GM06990 (cell line): Measurements from ENCODE around the gene ANGPTL4.

ENCODE experiments used
- DNase-seq: peaks from one replicate; pipeline ENCODE4 v3.0.0-alpha.2; 2011; ENCODE audit not compliant: insufficient read length; ENCODE audit errors: extremely low read depth
- H3K27me3 ChIP-seq: replicated peaks from 2 replicates; pipeline ENCODE4 v1.6.0; 2011; ENCODE audit warnings: low read length; ENCODE audit not compliant: control insufficient read depth, insufficient read depth
- H3K36me3 ChIP-seq: 2 replicates; pipeline ENCODE4 v1.5.1; 2011; ENCODE audit warnings: low read length; ENCODE audit not compliant: control insufficient read depth, insufficient read depth
- H3K4me3 ChIP-seq: replicated peaks from 2 replicates; pipeline ENCODE4 v1.5.1; 2011; ENCODE audit warnings: low read depth, mild to moderate bottlenecking, control low read depth, low read length
- CTCF ChIP-seq: IDR thresholded peaks from 2 replicates; pipeline ENCODE4 v1.5.1; 2011; ENCODE audit warnings: low read length, control low read depth, mild to moderate bottlenecking, inconsistent platforms; ENCODE audit not compliant: insufficient read depth, poor library complexity, severe bottlenecking

The ANGPTL4 gene

DNA sequence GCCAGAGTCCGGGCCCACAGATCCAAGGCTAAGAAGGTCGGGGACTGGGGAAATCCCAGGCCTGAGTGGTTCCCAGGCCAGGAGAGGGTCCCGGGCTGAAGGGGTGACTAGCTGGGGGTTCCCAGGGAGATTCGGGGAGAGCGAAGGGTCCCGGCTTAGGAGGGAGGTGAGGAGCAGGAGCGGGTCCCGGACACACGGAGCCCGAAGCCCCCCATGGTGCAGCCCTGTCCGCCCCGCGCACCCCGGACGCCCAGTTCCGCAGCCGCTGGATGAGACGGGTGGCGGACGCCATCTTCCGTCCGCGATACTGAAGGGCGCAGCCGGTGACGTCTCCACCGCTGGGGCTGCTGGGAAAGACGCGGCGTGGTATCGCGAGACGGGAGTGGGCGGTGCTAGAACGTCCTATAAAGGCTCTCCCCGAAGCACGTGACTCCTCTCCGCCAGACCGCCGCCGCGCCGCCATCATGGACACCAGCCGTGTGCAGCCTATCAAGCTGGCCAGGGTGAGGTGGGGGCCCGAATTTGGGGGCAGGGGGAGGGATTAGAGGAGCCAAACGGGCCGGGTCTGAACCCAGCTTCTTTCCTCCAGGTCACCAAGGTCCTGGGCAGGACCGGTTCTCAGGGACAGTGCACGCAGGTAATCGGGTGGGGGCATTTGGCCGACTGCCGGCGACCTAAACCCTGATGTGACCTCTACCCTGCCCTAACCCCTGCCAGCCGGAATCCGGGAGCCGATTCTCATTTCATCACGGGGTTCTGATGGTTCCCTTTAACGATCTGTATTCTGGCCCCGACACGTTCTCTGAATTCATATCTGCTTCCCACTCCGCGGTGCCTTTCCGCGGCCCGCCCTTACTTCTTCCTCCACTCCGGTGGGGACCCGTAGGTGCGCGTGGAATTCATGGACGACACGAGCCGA is 42.6 kb upstream of the ANGPTL4 start, which contains the start of the genes NDUFA7 and RPS28:
Gene NDUFA7, minus strand, starts transcription at position 309 of the 919 bp plus-strand sequence. Its CDS starts 17 bp downstream, at position 292.
Gene RPS28, plus strand, starts transcription at position 430 of the 919 bp plus-strand sequence. Its CDS starts 35 bp downstream, at position 465.
- H3K27me3 ChIP-seq = no peaks in the 10 kb centered on the region
- peak; percentile 33 for TF ChIP-seq CTCF
- peak; percentile 96 for DNase-seq
- peak within 1 kb of the TSS; percentile 94 for H3K4me3 ChIP-seq
- H3K36me3 ChIP-seq = peaks cover 12% of the 10 kb centered on the region

DNA sequence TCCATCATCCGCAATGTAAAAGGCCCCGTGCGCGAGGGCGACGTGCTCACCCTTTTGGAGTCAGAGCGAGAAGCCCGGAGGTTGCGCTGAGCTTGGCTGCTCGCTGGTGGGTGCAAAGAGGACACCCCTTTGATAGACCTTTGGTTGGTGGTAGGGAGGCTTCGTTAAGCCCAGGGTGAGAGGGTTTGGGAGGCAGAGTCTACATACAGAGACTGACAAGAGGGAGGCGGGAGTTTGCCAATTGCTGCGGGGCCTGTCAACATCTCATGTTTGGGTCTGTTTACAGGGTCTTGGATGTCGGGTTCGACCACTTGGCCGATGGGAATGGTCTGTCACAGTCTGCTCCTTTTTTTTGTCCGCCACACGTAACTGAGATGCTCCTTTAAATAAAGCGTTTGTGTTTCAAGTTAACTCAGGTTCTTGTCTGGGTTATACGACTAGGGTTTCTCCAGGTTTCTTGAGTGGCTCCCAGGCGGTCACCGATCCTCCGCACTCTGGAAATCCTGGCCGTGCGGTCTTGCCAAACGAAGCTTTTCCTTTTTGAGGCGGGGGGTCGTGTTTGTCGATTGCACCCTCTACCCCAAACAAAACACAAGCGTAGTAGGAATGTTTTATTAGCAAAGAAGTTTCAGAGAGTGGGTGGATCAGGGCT is 41.8 kb upstream of the ANGPTL4 start:
- DNase-seq = no peak
- TF ChIP-seq CTCF = no peak
- peak overlapping the region; percentile 94 for H3K4me3 ChIP-seq
- no peaks in the 10 kb centered on the region; the same call in 1 of the 2 replicates for H3K27me3 ChIP-seq
- peaks cover 12% of the 10 kb centered on the region for H3K36me3 ChIP-seq

DNA sequence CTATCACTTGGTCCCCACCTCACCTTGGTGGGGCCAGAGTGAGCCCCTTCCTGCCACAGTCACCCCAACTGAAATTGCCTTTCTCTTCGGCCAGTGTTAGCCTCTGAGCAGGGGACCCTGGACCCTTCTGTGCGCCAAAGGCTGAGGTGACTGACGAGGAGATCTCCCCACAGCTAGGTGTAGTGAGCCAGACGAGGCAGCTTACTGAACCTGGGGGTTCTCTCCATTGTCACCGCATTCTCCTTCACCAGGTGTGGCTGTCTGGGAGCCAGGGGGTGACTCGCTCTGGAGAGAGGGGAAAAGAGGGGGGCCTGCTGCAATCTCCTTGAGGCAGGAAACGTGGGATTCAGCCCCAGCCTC is 41.3 kb upstream of the ANGPTL4 start:
- no peak for TF ChIP-seq CTCF
- peaks cover 12% of the 10 kb centered on the region for H3K36me3 ChIP-seq
- no peak for DNase-seq
- peak overlapping the region; percentile 94 for H3K4me3 ChIP-seq
- H3K27me3 ChIP-seq = no peaks in the 10 kb centered on the region; the same call in 1 of the 2 replicates

GRCh38 chr19:8323781-8324185 is 40.2 kb upstream of the ANGPTL4 start:
- no peak overlapping the region for H3K4me3 ChIP-seq
- no peak for TF ChIP-seq CTCF
- H3K36me3 ChIP-seq = peaks cover 12% of the 10 kb centered on the region
- no peak for DNase-seq
- no peaks in the 10 kb centered on the region; the same call in 1 of the 2 replicates for H3K27me3 ChIP-seq

DNA sequence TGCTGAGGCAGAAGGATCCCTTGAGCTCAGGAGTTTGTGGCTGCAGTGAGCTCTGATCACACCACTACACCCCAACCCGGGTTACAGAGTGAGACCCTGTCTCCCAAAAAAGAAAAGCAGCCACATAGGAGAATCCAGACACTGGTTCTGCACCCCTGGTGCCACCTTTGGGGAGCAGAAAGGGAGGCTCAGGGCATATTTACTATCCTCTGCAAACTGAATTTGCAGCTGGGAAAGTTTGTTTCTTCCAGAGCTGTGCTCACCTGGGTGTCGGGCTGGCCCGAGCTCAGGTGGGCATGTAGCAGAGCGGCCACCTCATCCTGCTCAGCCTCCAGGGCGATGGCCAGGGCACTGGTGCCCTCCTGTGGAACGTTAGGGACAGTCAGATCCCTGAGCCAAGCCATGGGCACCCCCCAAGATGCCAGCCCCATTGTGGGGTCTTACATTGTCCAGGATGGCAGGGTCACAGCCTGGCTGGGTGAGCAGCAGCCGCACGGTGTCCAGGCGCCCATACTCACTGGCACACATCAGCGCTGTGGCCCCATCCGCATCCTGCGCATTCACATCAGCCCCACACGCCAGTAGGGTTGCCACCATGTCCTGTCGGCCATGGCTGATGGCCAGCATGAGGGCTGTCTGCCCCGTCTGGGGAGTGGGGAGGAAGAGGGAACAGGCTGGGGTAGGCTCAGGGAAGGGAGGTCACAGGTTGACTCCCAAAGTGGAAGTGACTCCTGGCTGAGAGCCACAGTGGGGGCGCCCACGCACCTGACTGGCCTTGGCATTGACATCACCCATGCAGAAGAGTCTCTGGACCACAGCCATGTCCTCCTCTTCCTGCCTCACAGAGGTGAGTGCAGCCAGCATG is 39.5 kb upstream of the ANGPTL4 start:
- Histone ChIP-seq H3K4me3 (no peak overlapping the region), H3K27me3 (no peaks in the 10 kb centered on the region; the same call in 1 of the 2 replicates), H3K36me3 (peaks cover 12% of the 10 kb centered on the region)
- DNase-seq = no peak
- no peak for TF ChIP-seq CTCF
